ENCODE data around the gene SLIT3. TPM values are rescaled to one million over a fixed set of nuclear protein-coding genes. Genes with fewer than 3 reads are reported as not detected.

SLIT3 gene
- polyA plus RNA-seq, 3 donors = 48.8 to 51.1 (median 50.1) TPM

- DNase-seq (ENCODE audit: low read depth in 3 of 3, low spot score in 2 of 3) = no peak
These were observed 631.8 kb downstream of the SLIT3 start for GRCh38 chr5:168669156-168669555.

- DNase-seq (ENCODE audit: low read depth in 3 of 3, low spot score in 2 of 3) = no peak
These were observed 632.9 kb downstream of the SLIT3 start for GRCh38 chr5:168668078-168668477.

- no peak for DNase-seq (ENCODE audit: low read depth in 3 of 3, low spot score in 2 of 3)
These were observed 633.6 kb downstream of the SLIT3 start for GRCh38 chr5:168667301-168667840.

GRCh38 chr5:168666356-168666755 is 634.6 kb downstream of the SLIT3 start:
- no peak for DNase-seq (ENCODE audit: low read depth in 3 of 3, low spot score in 2 of 3)

- no peak for DNase-seq (ENCODE audit: low read depth in 3 of 3, low spot score in 2 of 3)
These were observed 637.5 kb downstream of the SLIT3 start for GRCh38 chr5:168663276-168664004.

- DNase-seq (ENCODE audit: low read depth in 3 of 3, low spot score in 2 of 3) = no peak
These were observed 639.1 kb downstream of the SLIT3 start for GRCh38 chr5:168661593-168662485.

- no peak for DNase-seq (ENCODE audit: low read depth in 3 of 3, low spot score in 2 of 3)
These were observed 640.2 kb downstream of the SLIT3 start for GRCh38 chr5:168660691-168661090.

GRCh38 chr5:168659286-168659847 is 641.6 kb downstream of the SLIT3 start:
- no peak for DNase-seq (ENCODE audit: low read depth in 3 of 3, low spot score in 2 of 3)

- DNase-seq (ENCODE audit: low read depth in 3 of 3, low spot score in 2 of 3) = no peak
These were observed 642.5 kb downstream of the SLIT3 start for GRCh38 chr5:168658394-168658793.

- DNase-seq (ENCODE audit: low read depth in 3 of 3, low spot score in 2 of 3) = no peak
These were observed 644.3 kb downstream of the SLIT3 start for GRCh38 chr5:168656633-168657032.

GRCh38 chr5:168655316-168655715 is 645.6 kb downstream of the SLIT3 start:
- no peak for DNase-seq (ENCODE audit: low read depth in 3 of 3, low spot score in 2 of 3)

- DNase-seq (ENCODE audit: low read depth in 3 of 3, low spot score in 2 of 3) = peak in 2 of 3 donors; percentile 23
These were observed 646.7 kb downstream of the SLIT3 start for GRCh38 chr5:168654211-168654721.

GRCh38 chr5:168653626-168654025 is 647.3 kb downstream of the SLIT3 start:
- DNase-seq (ENCODE audit: low read depth in 3 of 3, low spot score in 2 of 3) = no peak

GRCh38 chr5:168651648-168652047 is 649.3 kb downstream of the SLIT3 start:
- no peak for DNase-seq (ENCODE audit: low read depth in 3 of 3, low spot score in 2 of 3)

GRCh38 chr5:168649306-168649705 is 651.6 kb downstream of the SLIT3 start:
- DNase-seq (ENCODE audit: low read depth in 3 of 3, low spot score in 2 of 3) = no peak

- DNase-seq (ENCODE audit: low read depth in 3 of 3, low spot score in 2 of 3) = no peak
These were observed 652.4 kb downstream of the SLIT3 start for GRCh38 chr5:168648576-168648975.

GRCh38 chr5:168648016-168648415 is 652.9 kb downstream of the SLIT3 start:
- no peak for DNase-seq (ENCODE audit: low read depth in 3 of 3, low spot score in 2 of 3)

GRCh38 chr5:168647083-168647482 is 653.9 kb downstream of the SLIT3 start:
- DNase-seq (ENCODE audit: low read depth in 3 of 3, low spot score in 2 of 3) = no peak

- no peak for DNase-seq (ENCODE audit: low read depth in 3 of 3, low spot score in 2 of 3)
These were observed 654.6 kb downstream of the SLIT3 start for GRCh38 chr5:168646335-168646734.

- no peak for DNase-seq (ENCODE audit: low read depth in 3 of 3, low spot score in 2 of 3)
These were observed 655.7 kb downstream of the SLIT3 start for GRCh38 chr5:168645195-168645594.

GRCh38 chr5:168642019-168642418 is 658.9 kb downstream of the SLIT3 start:
- DNase-seq (ENCODE audit: low read depth in 3 of 3, low spot score in 2 of 3) = no peak
